Right lobe of liver (tissue), 6 donors: ENCODE results near the gene MAP3K13. TPM values are rescaled to one million over a fixed set of nuclear protein-coding genes. Genes with fewer than 3 reads are reported as not detected.
A peak's percentile ranks its signal among the peaks of the same experiment; 100 is the strongest.
"Not testable (repeated sequence)": the region's sequence is repeated elsewhere in the genome, so short reads cannot be mapped to it uniquely, and the experiment has no call there.

ENCODE experiments used
- ATAC-seq, 4 donors: fragments of 200-7000 bp; cut with Tn5 transposase; one replicate each; pipeline ENCODE4 v1.9.1; 2020; ENCODE audit warnings: mild to moderate bottlenecking in 4 of 4, moderate library complexity in 4 of 4
- DNase-seq, 3 donors: peaks; one replicate each; pipeline ENCODE4 v3.0.0-alpha.2; 2020
- H3K27ac ChIP-seq, 3 donors: fragments of 200-600 bp; one replicate each; pipeline ENCODE4 v1.8.0; 2022
- H3K27me3 ChIP-seq, 2 donors: fragments of 200-600 bp; one replicate each; pipeline ENCODE4 v1.8.0; 2022
- H3K36me3 ChIP-seq, 4 donors: fragments of 200-600 bp; sonication (generic) in 1 of 4; one replicate each; pipeline versions ENCODE4 v1.5.1 to v1.8.0; 2017 to 2022; ENCODE audit warnings: control low read depth in 1 of 4
- H3K4me1 ChIP-seq, 4 donors: fragments of 200-600 bp; sonication (generic) in 1 of 4; one replicate each; pipeline versions ENCODE4 v1.5.1 to v1.8.0; 2017 to 2022; ENCODE audit warnings: control low read depth in 1 of 4
- H3K4me3 ChIP-seq, 3 donors: fragments of 200-600 bp; one replicate each; pipeline ENCODE4 v1.8.0; 2022
- H3K9me3 ChIP-seq, 4 donors: fragments of 200-600 bp; sonication (generic) in 1 of 4; one replicate each; pipeline versions ENCODE4 v1.5.1 to v1.8.0; 2017 to 2022; ENCODE audit warnings: control low read depth in 1 of 4
- CTCF ChIP-seq, 4 donors: fragments of 200-600 bp in 3 of 4; fragments of 450-650 bp in 1 of 4; IDR thresholded peaks; one replicate each; pipeline versions ENCODE4 v1.5.1 to v1.8.0; 2016 to 2022; ENCODE audit warnings: antibody characterized with exemption in 4 of 4, mild to moderate bottlenecking in 2 of 4
- POLR2A ChIP-seq: fragments of 450-650 bp; IDR thresholded peaks from one replicate; pipeline ENCODE4 v1.6.1; 2017; ENCODE audit warnings: antibody characterized with exemption, mild to moderate bottlenecking
- WGBS: methylation state at CpG from one replicate; pipeline ENCODE4 v1.1.6; 2018; ENCODE audit warnings: low coverage, low lambda C conversion rate; ENCODE audit not compliant: insufficient coverage; ENCODE audit errors: missing lambda C conversion rate; 5-methylcytosine and 5-hydroxymethylcytosine counted together
- intact Hi-C, 2 donors: fragments of 100-400 bp; cut with DNase I; formaldehyde crosslinking; loops; one replicate each; pipeline versions ENCODE4 v1.11.2 to v1.14.1; 2022
- total RNA-seq, 6 experiments: library from RNA; depleted of rRNA in 2 of 6; stranded (reverse); fragments of >200 nt in 2 of 6; fragmentation: NEBNext Ultra II Directional in 3 of 6; extraction: Animal tissue kit (Norgen Biotek cat#: 25700) in 3 of 6; gene quantifications; one replicate each; pipeline versions ENCODE4 v1.1.0 to v1.2.4, GENCODE V29; 2016 to 2023
- donor health status: DM: no; HTN: yes; CAD: no.
- donor health status: DM: no; HTN: no; CAD: no.
- donor health status: DM: no; HTN: no; CAD: no.
- donor health status: DM: no; HTN: yes; CAD: no.
- donor health status: DM: no; HTN: yes; CAD: no.

The MAP3K13 gene
- total RNA-seq, 6 experiments from 2014 or later: 14.1 to 30.9 (median 24.1) TPM

GRCh38 chr3:185371306-185372074, 8.6 kb downstream of the MAP3K13 start:
- ATAC-seq: no peak
- intact Hi-C loops: no loop called here
- H3K4me3 ChIP-seq: no peak overlapping the region
- no peaks in the 10 kb centered on the region for H3K9me3 ChIP-seq
- H3K4me1 ChIP-seq: peaks cover 0 to 7% (median 1%) of the 10 kb centered on the region in 4 donors
- no peak overlapping the region for H3K27ac ChIP-seq
- no peak for DNase-seq
- no peaks in the 10 kb centered on the region for H3K36me3 ChIP-seq
- TF ChIP-seq CTCF (IDR thresholded peaks at IDR 0.05): no peak
- no peak for TF ChIP-seq POLR2A
- H3K27me3 ChIP-seq: no peaks in the 10 kb centered on the region
- WGBS: 67% methylated on average over 2 of the region's 2 CpGs

- H3K27ac ChIP-seq: no peak overlapping the region
These were observed 18.6 kb downstream of the MAP3K13 start for GRCh38 chr3:185381320-185382058.

GRCh38 chr3:185382154-185382553, 19.2 kb downstream of the MAP3K13 start:
- WGBS: 88% methylated on average over 1 of the region's 1 CpG
- H3K9me3 ChIP-seq: no peaks in the 10 kb centered on the region
- intact Hi-C loops: no loop called here
- H3K36me3 ChIP-seq: no peaks in the 10 kb centered on the region
- no peak for DNase-seq
- no peak overlapping the region for H3K27ac ChIP-seq
- peaks cover 0 to 9% (median 3%) of the 10 kb centered on the region in 4 donors for H3K4me1 ChIP-seq
- TF ChIP-seq POLR2A: no peak
- TF ChIP-seq CTCF (IDR thresholded peaks at IDR 0.05): no peak
- H3K27me3 ChIP-seq: no peaks in the 10 kb centered on the region
- no peak for ATAC-seq
- no peak overlapping the region for H3K4me3 ChIP-seq

More at GRCh38 chr3:185381320-185382058, 18.6 kb downstream of the MAP3K13 start:
- Histone ChIP-seq H3K9me3 (no peaks in the 10 kb centered on the region), H3K4me3 (no peak overlapping the region), H3K27me3 (no peaks in the 10 kb centered on the region), H3K36me3 (no peaks in the 10 kb centered on the region), H3K4me1 (peaks cover 0 to 9% (median 3%) of the 10 kb centered on the region in 4 donors)
- intact Hi-C loops: no loop called here
- no peak for TF ChIP-seq POLR2A
- no peak for TF ChIP-seq CTCF (IDR thresholded peaks at IDR 0.05)
- WGBS: 26% methylated on average over 2 of the region's 2 CpGs
- ATAC-seq (peak in 2 of 4 donors; percentile 18 to 32), DNase-seq (no peak)

- H3K4me3 ChIP-seq, H3K4me1 ChIP-seq, ATAC-seq, DNase-seq, H3K27me3 ChIP-seq, intact Hi-C loops, H3K9me3 ChIP-seq, H3K36me3 ChIP-seq, H3K27ac ChIP-seq: not testable (repeated sequence)
- 96% methylated on average over 3 of the region's 3 CpGs for WGBS
These were observed 23.6 kb downstream of the MAP3K13 start for GRCh38 chr3:185386515-185386914.

- H3K36me3 ChIP-seq: no peaks in the 10 kb centered on the region
- no peaks in the 10 kb centered on the region for H3K9me3 ChIP-seq
- no peak overlapping the region for H3K4me3 ChIP-seq
- no peak overlapping the region for H3K27ac ChIP-seq
- TF ChIP-seq POLR2A (no peak), CTCF (IDR thresholded peaks at IDR 0.05) (no peak)
- DNase-seq (no peak), ATAC-seq (no peak)
- H3K4me1 ChIP-seq: no peaks in the 10 kb centered on the region
- intact Hi-C loops: no loop called here
- 70% methylated on average over 1 of the region's 1 CpG for WGBS
- no peaks in the 10 kb centered on the region for H3K27me3 ChIP-seq
These were observed 24.7 kb downstream of the MAP3K13 start for GRCh38 chr3:185387646-185388045.
